Measurements from ENCODE around the gene PTPN1. TPM values are rescaled to one million over a fixed set of nuclear protein-coding genes. Genes with fewer than 3 reads are reported as not detected.

The PTPN1 gene
- total and polyA plus RNA-seq, 2 of the 13 experiments (the other 11 are each of a cell fraction or from before 2014, with no cell fraction given), result 17.7 to 37.2 TPM

- no peak for TF ChIP-seq NR1H2 (CRISPR knock-in tag; IDR thresholded peaks at IDR 0.05; ENCODE audit: borderline replicate concordance, low read depth)
- no peak for TF ChIP-seq SUZ12 (IDR thresholded peaks at IDR 0.05; ENCODE audit: low read depth, low read length)
- peak; percentile 78; the same call in 1 of the 2 replicates for TF ChIP-seq REPIN1 (CRISPR knock-in tag; IDR thresholded peaks at IDR 0.05; ENCODE audit: borderline replicate concordance, low read depth)
- TF ChIP-seq TCF12 (IDR thresholded peaks at IDR 0.05), result no peak
- 0 out of 2 replicates have a peak, but pooled peaks have one; percentile 22 for TF ChIP-seq TCF12 (CRISPR knock-in tag; IDR thresholded peaks at IDR 0.05)
- 0 out of 2 replicates have a peak, but pooled peaks have one; percentile 33 for TF ChIP-seq TARDBP (CRISPR knock-in tag; IDR thresholded peaks at IDR 0.05)
- no peak for TF ChIP-seq CC2D1A (CRISPR knock-in tag; IDR thresholded peaks at IDR 0.05)
- TF ChIP-seq CEBPZ (IDR thresholded peaks at IDR 0.05; ENCODE audit: low read length), result no peak
- no peak for TF ChIP-seq KDM5A (IDR thresholded peaks at IDR 0.05; ENCODE audit: borderline replicate concordance, low read length)
- no peak for TF ChIP-seq NR3C1 (CRISPR knock-in tag; IDR thresholded peaks at IDR 0.05)
- TF ChIP-seq JARID2 (CRISPR knock-in tag; IDR thresholded peaks at IDR 0.05; ENCODE audit: insufficient replicate concordance), result no peak
- TF ChIP-seq ZNF142 (CRISPR knock-in tag; IDR thresholded peaks at IDR 0.05), result no peak
- peak; percentile 61; the same call in 1 of the 2 replicates for TF ChIP-seq ZBTB38 (CRISPR knock-in tag; IDR thresholded peaks at IDR 0.05)
- no peak for TF ChIP-seq ZBTB10 (CRISPR knock-in tag; IDR thresholded peaks at IDR 0.05; ENCODE audit: borderline replicate concordance)
- 0 out of 2 replicates have a peak, but pooled peaks have one; percentile 64 for TF ChIP-seq IRF9 (CRISPR knock-in tag; IDR thresholded peaks at IDR 0.05; ENCODE audit: borderline replicate concordance)
Observed at GRCh38 chr20:50580016-50580747, 70.0 kb downstream of the PTPN1 start (continued).
